Medulla oblongata (tissue), 1 donor: Measurements from ENCODE around the gene DENND1A.
"Not testable (repeated sequence)": the region's sequence is repeated elsewhere in the genome, so short reads cannot be mapped to it uniquely, and the experiment has no call there.

Experiments used
- DNase-seq: peaks from one replicate; pipeline ENCODE4 v3.0.0-alpha.2; 2015; ENCODE audit errors: extremely low spot score

DENND1A gene, protein sequence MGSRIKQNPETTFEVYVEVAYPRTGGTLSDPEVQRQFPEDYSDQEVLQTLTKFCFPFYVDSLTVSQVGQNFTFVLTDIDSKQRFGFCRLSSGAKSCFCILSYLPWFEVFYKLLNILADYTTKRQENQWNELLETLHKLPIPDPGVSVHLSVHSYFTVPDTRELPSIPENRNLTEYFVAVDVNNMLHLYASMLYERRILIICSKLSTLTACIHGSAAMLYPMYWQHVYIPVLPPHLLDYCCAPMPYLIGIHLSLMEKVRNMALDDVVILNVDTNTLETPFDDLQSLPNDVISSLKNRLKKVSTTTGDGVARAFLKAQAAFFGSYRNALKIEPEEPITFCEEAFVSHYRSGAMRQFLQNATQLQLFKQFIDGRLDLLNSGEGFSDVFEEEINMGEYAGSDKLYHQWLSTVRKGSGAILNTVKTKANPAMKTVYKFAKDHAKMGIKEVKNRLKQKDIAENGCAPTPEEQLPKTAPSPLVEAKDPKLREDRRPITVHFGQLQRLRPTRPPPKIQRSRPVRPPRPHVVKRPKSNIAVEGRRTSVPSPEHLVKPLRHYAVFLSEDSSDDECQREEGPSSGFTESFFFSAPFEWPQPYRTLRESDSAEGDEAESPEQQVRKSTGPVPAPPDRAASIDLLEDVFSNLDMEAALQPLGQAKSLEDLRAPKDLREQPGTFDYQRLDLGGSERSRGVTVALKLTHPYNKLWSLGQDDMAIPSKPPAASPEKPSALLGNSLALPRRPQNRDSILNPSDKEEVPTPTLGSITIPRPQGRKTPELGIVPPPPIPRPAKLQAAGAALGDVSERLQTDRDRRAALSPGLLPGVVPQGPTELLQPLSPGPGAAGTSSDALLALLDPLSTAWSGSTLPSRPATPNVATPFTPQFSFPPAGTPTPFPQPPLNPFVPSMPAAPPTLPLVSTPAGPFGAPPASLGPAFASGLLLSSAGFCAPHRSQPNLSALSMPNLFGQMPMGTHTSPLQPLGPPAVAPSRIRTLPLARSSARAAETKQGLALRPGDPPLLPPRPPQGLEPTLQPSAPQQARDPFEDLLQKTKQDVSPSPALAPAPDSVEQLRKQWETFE

DNA sequence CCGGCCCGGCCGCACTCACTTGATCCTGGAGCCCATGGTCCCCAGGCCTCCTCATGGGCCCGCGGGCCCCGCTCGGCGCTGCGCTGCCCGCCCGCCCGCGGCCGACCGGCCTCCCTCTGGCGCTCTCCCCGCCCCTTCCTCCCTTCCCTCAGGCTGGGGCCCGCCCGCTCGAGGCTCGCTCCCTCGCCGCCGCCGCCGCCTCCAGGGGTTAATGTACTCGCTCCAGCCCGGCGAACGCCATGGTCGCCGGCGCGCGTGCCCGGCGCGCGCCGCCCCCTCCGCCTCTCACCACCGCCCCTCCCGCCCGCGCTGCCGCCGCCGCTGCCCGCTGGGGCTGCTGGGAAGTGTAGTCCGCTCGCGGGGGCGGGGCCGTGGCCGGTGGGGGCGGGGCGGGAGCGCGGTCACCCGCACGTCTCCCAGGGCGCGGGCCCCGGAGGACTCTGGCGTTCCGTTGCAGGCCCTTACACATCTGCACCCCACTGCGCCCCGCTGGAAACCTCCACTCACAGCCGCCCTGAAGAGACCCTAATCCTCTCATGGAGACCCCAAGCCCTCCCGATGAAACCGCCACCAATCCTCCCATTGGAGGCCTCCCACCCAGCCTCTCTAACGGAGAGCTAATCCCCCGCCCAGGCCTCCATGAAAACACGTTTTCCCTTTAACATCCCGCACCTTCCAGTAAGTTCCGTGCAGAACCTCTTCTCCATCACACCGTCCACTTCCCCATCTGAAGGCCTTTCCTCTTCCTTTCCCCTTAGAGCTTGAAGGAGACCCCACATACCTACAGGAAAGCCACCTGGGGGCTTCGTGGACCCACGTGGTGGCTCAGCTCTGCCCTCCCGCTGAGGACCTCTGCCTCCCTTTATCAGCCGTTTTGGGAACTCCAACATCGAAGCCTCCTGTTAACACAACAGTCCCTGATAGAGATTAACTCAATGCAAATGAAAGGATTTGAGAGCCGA, at the start of gene DENND1A:
Gene DENND1A, minus strand, starts transcription at position 257 of the 962 bp plus-strand sequence. Its CDS starts 221 bp downstream, at position 36.
- peak; percentile 86 for DNase-seq

DNA sequence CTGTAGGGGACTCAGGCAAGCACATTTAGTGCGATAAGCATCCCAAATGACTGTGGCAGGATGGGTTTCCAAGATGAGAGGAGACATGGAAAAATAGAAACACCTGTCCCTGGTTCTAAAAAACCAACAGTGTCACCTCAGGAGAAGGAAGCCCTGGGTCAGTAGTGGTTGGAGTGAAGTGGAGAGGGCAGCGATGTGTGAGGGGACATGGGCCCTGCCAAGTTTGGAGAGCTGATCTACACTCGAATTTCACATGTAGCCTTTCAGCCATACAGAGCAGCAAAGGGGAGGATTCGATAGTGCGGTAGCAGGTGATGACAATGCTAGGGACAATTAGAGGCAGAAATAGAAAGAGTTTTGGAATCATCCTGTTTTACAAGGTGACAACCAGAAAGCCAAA, 49.1 kb upstream of the DENND1A start:
- DNase-seq, result no peak

DNA sequence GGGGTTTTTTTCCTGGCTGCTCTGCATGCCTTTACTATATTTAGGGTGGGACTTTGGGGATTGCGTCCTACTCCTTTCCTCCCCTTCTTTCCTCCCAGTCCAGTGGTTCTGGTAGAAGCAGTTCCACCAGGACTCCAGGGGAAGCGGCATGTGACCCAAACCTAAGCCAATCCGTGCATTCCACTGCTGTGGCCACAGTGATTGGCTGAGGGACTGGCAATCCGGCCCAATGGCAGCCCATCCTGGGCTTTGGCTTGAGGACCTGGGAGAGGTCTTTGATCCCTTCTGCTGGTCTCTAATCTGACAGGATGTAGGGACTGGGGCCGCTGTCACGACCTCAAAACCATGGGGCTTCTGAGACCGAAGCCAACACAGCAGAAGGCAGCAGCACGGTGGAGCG, 46.7 kb upstream of the DENND1A start:
- DNase-seq, result not testable (repeated sequence)

DNA sequence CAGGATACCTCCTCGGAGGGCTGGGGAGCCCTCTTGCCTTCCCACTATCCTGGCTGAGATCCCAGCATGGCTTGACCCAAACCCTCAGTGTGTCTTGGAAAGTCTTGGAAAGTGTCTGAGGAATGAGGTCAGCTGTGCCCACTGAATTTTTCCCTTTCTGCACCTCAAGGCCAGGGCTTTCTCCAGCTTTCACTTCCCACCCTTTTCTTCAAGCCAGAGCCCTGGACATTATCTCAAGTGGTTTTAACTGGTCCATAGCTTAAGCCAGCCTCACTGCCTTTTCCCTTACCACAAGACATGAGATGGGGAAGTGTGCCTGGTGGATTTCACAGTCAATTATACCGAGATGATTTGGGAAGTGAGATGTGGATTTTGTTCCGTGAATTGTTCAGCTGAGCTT, 45.9 kb upstream of the DENND1A start:
- peak; percentile 28 for DNase-seq

DNA sequence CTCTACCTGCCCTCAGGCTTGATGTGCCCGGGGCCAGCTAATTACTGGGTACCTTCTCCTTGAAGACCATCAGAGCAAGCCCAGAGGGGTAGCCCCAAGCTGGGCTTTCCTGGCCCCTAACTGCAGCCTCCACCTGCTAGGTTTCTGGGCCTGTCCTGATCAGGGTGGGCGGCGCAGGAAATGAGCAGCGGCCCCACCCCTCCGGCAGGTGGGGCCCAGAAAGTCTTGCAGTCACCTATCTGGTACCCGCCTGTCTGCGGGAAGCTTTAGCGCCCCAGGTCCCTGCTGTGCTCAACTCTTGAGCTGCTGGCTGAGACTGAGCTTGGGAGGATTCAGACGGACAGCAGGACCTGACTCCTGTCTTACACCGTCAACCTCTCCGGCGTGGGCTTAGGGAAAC, 44.5 kb upstream of the DENND1A start:
- DNase-seq, result no peak

DNA sequence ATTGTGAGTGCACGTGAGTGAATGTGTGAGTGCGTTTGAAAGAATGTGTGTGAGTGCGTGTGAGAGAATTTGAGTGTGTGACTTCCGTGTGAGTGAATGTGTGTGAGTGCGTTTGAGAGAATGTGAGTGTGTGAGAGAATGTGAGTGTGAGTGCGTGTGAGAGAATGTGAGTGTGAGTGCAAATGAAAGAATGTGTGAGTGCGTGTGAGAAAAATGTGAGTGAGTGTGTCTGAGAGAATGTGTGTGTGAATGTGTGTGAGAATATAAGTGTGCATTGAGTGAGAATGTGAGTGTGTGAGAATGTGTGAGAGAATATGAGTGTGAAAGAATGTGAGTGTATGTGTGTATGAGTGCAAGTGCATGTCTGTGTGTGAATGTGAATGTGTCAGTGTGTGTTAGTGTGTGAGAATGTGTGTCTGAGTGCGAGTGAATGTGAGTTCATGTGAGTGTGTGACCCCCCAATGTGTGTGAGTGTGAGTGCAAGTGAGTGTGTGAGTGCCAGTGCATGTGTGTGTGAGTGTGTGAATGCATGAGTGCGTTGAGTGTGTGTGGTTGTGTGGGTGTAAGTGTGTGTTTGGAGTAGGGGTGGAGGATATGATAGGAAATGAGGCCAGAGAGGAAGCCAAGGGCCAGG, 43.8 kb upstream of the DENND1A start:
- DNase-seq, result no peak

DNA sequence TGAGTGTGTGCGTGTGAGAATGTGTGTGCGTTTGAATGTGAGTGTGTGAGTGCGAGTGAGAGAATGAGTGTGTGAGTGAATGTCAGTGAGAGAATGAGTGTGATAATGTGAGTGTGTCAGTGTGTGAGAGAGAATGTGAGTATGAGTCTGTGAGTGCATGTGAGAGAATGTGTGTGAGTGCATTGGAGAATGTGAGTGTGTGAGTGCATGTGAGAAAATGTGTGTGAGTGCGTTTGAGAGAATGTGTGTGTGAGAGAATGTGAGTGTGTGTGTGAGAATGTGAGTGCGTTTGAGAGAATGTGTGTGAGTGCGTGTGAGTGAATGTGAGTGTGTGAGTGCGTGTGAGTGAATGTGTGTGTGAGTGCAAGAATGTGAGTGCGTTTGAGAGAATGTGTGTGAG, 42.7 kb upstream of the DENND1A start:
- DNase-seq, result no peak

DNA sequence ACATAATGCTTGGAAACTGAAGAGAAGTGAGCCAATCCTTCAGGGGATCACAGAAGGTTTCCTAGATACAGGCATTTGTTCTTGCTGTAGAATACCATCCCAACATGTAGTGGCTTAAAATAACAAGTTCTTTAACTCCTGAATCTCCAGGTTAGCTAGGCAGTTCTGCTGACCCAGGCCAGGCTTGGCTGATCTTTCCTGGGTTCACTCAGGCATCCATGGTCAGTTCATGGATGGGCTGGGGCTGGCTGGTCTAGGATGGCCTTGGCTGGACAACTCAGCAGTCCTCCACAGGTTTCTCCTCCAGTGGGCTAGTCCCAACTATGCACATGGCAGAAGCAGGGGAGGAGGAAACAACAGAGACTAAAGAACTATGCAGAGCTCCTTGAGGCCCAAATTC, 37.4 kb upstream of the DENND1A start:
- no peak for DNase-seq

DNA sequence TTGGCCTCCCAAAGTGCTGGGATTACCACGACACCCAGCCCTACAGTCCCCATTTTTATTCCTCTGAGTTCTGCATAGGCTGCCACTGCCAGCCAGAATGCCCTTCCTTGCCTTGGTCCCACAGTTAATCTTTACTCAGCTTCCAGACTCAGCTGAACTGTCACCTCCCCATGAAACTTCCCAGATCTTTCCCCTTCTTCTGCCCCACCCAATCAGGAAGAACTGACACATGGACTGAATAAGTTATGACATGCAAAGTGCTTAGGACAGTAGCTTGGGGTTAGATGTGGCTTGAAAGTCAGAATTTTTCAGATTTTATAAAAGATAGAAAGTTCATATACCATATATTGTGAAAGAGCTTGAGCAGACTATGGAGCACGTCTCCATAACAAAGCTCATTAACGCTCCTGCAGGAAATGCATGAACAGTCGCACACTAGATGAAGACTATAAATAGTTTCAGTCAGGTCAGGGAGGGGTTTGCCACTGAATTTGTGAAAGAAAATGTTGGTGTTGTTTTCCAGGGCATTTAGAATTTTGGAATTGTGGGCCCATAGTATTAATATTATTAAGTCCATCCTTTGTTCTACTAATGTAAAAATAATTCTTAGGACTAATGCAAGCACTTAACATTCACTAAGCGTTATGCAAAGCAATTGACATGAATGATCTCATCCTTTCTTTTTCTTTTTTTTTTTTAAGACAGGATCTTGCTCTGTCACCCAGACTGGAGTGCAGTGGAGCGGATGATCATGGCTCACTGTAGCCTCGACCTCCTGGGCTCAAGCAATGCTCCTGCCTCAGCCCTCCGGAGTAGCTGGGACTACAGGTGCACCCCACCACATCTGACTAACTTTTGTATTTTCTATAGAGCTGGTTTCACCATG, 36.1 kb upstream of the DENND1A start:
- no peak for DNase-seq

DNA sequence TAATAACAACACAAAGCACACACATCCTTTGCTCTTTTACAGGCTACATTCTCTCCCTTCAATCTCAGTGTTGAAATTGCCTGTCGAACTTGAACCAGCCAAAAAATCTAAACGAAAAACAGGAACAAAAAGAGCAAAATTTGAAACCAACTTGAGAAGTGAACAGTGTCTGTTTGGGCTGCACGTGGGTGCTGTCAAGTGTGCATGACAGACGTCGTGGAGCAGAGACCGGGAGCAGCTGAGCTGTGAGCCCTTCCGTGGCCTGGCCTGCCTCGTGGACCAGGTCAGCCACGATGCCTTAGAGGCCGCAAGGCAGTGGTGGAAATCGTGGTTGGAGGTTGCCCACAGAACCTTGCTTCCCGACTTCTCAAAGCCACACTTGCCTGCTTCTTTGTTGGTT, 34.8 kb upstream of the DENND1A start:
- no peak for DNase-seq

DNA sequence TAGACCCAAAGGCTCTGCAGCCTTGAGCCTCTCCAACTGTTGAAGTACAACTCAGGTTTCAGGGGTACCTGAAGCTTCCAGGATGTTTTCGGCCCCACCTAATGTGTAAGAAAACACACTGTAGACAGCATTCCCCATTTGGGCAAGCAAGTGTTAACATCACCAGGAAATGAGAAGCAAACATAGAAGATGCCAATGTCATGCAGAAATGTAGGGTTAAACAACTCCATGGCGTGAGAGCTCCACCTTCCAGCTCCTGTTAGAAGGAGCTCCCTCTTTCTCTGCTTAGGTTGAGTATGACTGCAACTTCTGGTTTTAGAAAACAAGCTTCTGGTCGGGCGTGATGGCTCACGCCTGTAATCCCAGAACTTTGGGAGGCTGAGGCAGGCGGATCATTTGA, 31.0 kb upstream of the DENND1A start:
- no peak for DNase-seq

DNA sequence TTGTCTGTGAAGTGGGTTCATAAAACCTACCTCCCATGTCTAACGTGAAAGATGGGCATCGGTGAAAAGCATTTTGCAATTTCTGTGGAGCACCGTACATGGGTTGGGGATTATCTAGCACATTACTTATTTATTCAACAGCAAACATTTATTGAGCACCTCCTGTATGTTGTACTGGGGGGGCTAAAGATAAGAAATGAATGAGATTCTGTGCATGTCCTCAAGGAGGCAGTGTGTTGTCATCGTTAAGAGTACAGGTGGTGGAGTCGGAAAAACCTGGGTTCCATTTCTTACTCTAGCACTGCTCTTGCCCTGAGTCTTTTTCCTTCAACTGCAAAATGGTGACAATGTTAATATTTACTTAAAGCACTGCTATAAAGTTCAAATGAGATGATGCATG, 30.4 kb upstream of the DENND1A start:
- DNase-seq, result no peak

DNA sequence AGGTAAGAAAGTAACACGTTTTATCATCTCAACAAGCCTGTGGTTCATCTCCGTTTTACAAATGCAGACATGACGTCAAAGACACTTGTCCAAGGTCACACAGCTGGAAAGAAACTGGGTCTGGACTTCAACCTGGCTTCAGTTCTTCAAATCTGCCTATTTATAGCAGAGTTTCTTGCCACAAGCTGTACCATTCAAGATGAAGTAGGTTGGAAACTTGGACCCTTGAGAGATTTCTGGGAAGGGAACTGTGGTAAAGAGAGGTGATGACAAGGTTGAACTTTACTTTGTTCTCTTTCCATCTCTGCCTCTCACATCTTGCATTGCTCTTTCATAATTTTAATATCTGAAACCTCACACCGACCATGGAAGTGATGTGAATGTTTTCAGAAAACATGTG, 29.9 kb upstream of the DENND1A start:
- DNase-seq, result no peak

DNA sequence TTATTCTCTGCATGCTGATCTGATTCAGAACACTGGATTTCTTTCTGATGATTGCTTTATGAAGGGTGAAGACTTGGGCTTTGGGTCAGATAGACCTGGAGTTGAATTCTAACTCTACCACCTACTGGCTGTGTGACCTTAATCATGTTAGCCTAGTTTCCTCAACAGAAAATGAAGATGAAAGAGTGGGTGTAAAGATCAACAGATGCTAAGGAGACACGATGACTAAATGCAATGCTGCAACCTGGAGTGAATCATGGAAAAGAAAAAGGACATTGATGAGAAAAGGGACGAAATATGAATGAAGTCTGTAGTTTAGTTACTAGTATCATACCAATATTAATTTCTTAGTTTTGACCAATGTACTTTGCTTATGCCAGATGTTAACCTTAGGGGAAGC, 27.8 kb upstream of the DENND1A start:
- no peak for DNase-seq

DNA sequence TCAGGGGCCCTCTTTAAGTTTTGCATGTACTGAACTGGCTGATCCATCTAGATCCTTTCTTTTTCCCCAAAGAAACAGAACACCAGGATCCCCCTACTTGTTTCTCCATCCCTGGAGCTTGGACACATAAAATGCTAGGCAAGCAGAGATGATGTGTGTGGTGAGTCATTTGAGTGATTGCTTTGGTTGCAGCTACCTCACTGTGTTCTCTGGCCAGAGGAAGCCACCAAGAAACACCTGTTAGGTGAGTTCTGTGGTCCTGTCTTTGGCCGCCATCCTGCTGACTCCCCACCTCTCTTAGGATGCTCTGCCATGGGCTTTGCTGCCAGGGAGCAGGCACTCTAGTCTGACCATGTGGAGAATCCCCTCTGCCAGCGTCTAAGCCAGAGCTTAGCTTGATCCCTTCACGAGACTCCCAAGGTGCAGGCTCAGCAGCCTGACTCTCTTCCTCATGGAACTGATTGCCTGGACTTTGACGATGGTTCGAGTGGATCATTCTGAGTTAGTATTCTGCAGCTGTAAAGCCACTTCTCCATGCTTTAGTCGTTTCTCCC, 27.3 kb upstream of the DENND1A start:
- no peak for DNase-seq

DNA sequence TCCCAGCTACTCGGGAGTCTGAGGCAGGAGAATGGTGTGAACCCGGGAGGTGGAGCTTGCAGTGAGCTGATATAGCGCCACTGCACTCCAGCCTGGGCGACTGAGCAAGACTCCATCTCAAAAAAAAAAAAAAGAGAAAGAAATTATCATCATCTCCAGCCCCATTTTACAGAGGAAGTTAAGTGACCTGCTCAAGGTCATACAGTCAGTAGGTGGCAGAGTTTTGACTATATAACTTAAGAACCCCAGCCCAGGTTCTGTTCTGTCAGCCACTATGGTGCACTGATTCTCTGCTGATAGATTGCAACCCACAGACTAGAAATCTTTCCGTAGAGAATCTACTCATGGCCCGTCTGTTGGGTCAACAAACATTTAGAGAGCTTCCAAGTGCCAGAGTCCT, 25.7 kb upstream of the DENND1A start:
- no peak for DNase-seq

DNA sequence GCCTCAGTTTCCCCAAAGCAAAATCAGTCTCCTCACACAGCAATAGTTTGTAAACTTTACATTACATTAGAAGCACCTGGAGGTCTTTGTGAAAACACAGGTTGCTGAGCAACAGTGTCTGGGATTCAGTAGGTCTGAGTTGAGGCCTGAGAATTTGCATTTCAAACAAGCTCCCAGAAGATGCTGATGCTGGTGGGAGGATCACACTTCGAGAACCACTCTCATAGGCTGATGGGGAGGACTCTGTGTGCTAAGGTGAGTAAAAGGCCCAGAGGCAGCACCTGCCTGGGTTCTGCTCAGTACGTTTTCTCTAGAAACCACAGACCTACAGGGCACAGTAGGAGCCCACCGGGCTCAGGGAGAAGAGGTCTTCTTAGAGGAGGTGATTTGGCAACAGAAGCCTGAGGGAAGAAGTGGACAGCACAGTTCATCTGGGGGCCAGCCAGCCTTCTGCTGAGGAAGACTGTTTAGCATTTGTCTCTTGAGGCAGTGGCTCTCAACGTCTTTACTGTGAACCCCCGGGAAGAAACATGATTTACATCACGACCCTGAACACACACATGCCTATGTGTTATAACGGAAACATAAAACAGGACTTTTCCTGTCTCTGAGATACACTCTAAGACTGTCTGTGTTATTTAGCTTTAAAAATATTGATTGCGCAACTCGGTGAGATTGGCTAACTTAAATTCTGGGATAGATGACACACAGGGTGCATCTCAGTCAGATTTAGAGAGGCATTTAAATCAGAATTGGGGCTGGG, 24.8 kb upstream of the DENND1A start:
- DNase-seq, result no peak

DNA sequence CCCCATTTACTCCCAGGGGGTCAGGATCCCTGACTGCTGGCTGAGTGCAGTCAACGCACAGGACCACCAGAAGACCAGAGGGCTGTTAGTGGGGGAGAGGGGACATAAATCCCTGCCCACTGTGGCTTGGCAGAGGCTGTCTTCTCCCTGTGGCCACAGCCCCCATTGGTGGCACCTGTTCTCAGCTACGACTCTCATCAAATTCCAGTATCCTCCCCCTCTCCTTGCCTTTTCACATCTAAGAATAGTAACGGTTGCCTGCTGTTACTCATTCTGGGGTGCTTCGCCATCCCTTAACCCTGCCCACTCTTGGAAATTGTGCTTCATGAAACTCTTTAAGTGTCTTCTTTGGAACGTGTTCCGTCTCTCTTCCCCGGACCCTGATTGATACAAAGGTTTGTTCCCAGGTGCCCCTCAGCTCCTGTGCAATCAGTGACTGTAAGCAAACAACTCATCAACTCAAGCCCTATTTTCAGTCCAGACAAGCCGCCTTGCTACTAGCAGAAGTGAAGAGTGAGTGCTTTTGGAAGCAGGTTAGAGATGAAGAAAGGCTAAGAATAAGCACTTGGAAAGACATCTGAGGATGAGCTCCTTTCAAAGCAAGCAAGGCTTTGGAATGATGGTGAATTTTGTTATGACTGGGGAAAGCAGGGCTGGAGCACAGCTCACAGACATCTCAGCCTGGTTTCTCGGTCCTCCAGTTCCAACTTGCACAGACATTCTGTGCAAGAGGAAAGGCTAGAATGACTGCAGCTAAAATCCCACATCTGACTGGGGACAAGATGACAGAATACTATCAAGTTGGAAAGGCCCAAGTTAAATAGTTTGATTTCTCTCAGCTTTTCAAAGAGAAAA, 22.9 kb upstream of the DENND1A start:
- DNase-seq, result no peak
